ENCODE results near the gene STAP2. TPM values are rescaled to one million over a fixed set of nuclear protein-coding genes. Genes with fewer than 3 reads are reported as not detected.

Gene STAP2
- total RNA-seq (10 to 100 TPM; 17.4 to 45.4 (median 23.3) TPM), polyA plus RNA-seq (10 to 100 TPM; 46.6 to 65.5 TPM)

DNA sequence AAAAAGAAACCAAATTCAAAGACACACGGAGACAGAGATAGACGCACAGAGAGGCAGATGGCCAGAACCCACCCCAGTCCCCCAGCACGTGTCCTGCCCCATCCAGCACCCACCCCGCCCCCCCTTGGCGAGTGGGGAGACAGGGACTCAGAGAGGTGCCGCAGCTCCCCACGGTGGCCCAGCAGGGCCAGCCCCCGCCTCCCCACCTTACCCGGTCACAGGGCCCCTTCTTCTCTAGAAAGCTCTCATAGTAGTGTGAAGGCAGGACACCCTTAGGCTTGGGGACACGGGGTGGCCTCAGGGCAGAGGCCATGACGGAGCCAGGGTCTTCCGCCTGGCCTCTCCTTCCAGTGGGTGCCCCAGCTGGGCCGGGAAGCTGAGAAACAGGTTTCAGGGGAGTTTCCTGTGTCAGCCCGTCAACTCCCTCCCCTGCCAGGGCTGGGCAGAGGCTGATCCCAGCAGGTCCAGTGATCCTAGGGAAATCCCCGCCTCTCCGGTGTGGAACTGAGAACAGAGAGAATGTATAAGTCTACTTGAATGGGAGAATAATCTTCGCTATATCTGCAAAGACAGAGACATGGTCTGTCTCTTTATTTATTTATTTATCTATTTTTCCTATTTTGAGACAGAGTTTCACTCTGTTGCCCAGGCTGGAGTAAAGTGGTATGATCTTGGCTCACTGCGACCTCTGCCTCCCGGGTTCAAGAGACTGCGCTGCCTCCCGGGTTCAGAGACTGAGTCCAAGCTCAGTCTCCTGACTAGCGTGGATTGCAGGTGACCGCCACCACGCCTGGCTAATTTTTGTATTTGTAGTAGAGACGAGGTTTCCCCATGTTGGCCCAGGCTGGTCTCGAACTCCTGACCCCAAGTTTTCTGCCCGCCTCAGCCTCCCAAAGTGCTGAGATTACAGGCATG, at the start of gene STAP2:
Gene STAP2, minus strand, starts transcription at position 387 of the 915 bp plus-strand sequence. Its CDS starts 74 bp downstream, at position 313.
- H3K36me3 ChIP-seq, result no peaks in the 10 kb centered on the region
- H3K4me1 ChIP-seq, result peaks cover 0 to 13% (median 11%) of the 10 kb centered on the region in 3 donors
- WGBS, 2 donors, result 22 to 29% methylated on average over 23 to 27 of the region's 27 CpGs
- DNase-seq (peak; percentile 71 to 88 (median 80)), FAIRE-seq (no peak), ATAC-seq (peak; percentile 21 to 51 (median 42))
- intact Hi-C loops (cut with DNase I), result no loop called here
- H3K4me3 ChIP-seq, result peak within 1 kb of the TSS; percentile 16 to 55 (median 36)
- no peaks in the 10 kb centered on the region for H3K27me3 ChIP-seq
- no peaks in the 10 kb centered on the region for H3K9me3 ChIP-seq
- no peak for TF ChIP-seq CTCF (IDR thresholded peaks at IDR 0.05)
- peak within 1 kb of the TSS; percentile 43 to 83 (median 74) for H3K27ac ChIP-seq

DNA sequence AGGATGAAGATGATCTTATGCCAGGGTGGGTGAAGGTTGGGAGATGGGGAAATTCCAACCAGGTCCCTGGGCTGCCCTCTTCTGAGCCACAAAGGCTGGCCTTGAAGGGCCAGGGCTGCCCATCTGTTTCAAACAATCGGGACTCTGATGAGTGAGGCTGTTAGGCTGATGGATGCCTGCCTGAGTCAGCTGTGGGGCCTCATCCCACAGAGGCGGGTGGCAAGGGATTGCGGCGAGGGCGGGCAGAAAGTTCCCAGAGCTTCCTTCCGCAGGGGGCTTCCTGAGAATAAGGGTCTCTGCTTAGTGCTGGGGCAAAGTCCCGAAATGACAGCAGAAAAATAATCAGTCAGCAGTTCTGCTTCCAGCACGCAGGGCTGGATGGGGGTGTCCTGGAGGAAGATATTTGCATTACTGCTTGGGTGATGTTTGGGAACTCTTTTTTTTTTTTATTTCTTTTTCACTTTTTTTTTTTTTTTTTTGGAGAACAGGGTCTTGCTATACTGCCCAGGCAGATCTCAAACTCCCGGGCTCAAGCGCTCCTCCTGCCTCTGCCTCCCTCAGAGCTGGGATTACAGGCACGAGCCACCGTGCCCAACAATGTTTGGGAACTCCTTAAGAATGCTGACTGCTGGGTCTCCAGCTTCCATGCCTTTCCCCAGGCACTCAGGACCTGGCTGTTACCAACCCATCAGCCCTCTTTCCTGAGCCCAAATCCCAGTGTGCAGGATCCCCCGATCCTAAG, 47.6 kb upstream of the STAP2 start:
- Histone ChIP-seq H3K4me1 (peaks cover 10 to 34% (median 32%) of the 10 kb centered on the region in 3 donors), H3K4me3 (no peak overlapping the region), H3K9me3 (no peaks in the 10 kb centered on the region), H3K36me3 (no peaks in the 10 kb centered on the region), H3K27me3 (no peaks in the 10 kb centered on the region), H3K27ac (no peak overlapping the region)
- 85 to 86% methylated on average over 13 of the region's 13 CpGs for WGBS, 2 donors
- DNase-seq, result no peak
- intact Hi-C loops (cut with DNase I), result no loop called here
- no peak for TF ChIP-seq CTCF (IDR thresholded peaks at IDR 0.05)
- no peak for FAIRE-seq
- no peak for ATAC-seq

GRCh38 chr19:4385291-4386040, 46.8 kb upstream of the STAP2 start:
- Histone ChIP-seq H3K4me1 (peaks cover 10 to 26% (median 25%) of the 10 kb centered on the region in 3 donors), H3K27me3 (no peaks in the 10 kb centered on the region), H3K4me3 (no peak overlapping the region), H3K27ac (no peak overlapping the region), H3K36me3 (no peaks in the 10 kb centered on the region), H3K9me3 (no peaks in the 10 kb centered on the region)
- ATAC-seq (no peak), FAIRE-seq (no peak), DNase-seq (no peak)
- intact Hi-C loops (cut with DNase I), result no loop called here
- TF ChIP-seq CTCF (IDR thresholded peaks at IDR 0.05), result no peak
- 84 to 86% methylated on average over 15 of the region's 15 CpGs for WGBS, 2 donors

- WGBS, 2 donors, result 57 to 64% methylated on average over 17 of the region's 17 CpGs
- Histone ChIP-seq H3K36me3 (no peaks in the 10 kb centered on the region), H3K4me3 (no peak overlapping the region), H3K9me3 (no peaks in the 10 kb centered on the region), H3K4me1 (peaks cover 50 to 52% (median 51%) of the 10 kb centered on the region in 3 donors), H3K27me3 (no peaks in the 10 kb centered on the region), H3K27ac (peak overlapping the region in 2 of 4 donors; percentile 43 to 72)
- peak in 4 of 6 donors; percentile 27 to 64 (median 41) for DNase-seq
- no peak for FAIRE-seq
- no peak for TF ChIP-seq CTCF (IDR thresholded peaks at IDR 0.05)
- ATAC-seq, result no peak
- intact Hi-C loops (cut with DNase I), result no loop called here
Measured at GRCh38 chr19:4380254-4380727, 41.7 kb upstream of the STAP2 start.
